Neural cell (in vitro differentiated cells): ENCODE data around the gene TMEM174. TPM values are rescaled to one million over a fixed set of nuclear protein-coding genes. Genes with fewer than 3 reads are reported as not detected.

ENCODE experiments used
- H2AFZ ChIP-seq: fragments of 200-600, 300-800 bp; sonication (generic), shearing (Covaris generic); 2 replicates; pipeline ENCODE4 v1.6.0; 2014; ENCODE audit warnings: low read depth, mild to moderate bottlenecking, antibody characterized with exemption, low read length, moderate library complexity
- H3F3A ChIP-seq: fragments of 200-600 bp; shearing (Covaris generic); 2 replicates; pipeline ENCODE4 v1.6.1; 2016; ENCODE audit warnings: mild to moderate bottlenecking, moderate library complexity, mixed read lengths, antibody characterized with exemption, low read length; ENCODE audit not compliant: insufficient read depth, poor library complexity, severe bottlenecking
- H3K27ac ChIP-seq: fragments of 200-600, 300-800 bp; sonication (generic), shearing (Covaris generic); 2 replicates; pipeline ENCODE4 v1.5.1; 2014; ENCODE audit warnings: mild to moderate bottlenecking, low read length, moderate library complexity
- H3K27me3 ChIP-seq: fragments of 300-800, 200-600 bp; sonication (generic), shearing (Covaris generic); 2 replicates; pipeline ENCODE4 v1.6.0; 2014; ENCODE audit warnings: mild to moderate bottlenecking, low read depth, low read length, moderate library complexity; ENCODE audit not compliant: insufficient read depth
- H3K36me3 ChIP-seq: fragments of 300-800, 200-600 bp; sonication (generic), shearing (Covaris generic); 2 replicates; pipeline ENCODE4 v1.5.1; 2014; ENCODE audit warnings: mild to moderate bottlenecking, antibody characterized with exemption, low read length, moderate library complexity; ENCODE audit not compliant: insufficient read depth
- H3K4me2 ChIP-seq: fragments of 300-800, 200-600 bp; sonication (generic), shearing (Covaris generic); 2 replicates; pipeline ENCODE4 v1.6.0; 2014; ENCODE audit warnings: mild to moderate bottlenecking, low read length
- H3K4me3 ChIP-seq: fragments of 300-800, 200-600 bp; sonication (generic), shearing (Covaris generic); 2 replicates; pipeline ENCODE4 v1.5.1; 2014; ENCODE audit warnings: mild to moderate bottlenecking, low read length, moderate library complexity
- H3K79me2 ChIP-seq: fragments of 200-600 bp; shearing (Covaris generic); replicated peaks from 2 replicates; pipeline ENCODE4 v1.6.0; 2014; ENCODE audit warnings: mild to moderate bottlenecking, low read length, moderate library complexity; ENCODE audit not compliant: insufficient read depth
- H3K9ac ChIP-seq: fragments of 300-800, 200-600 bp; sonication (generic), shearing (Covaris generic); 2 replicates; pipeline ENCODE4 v1.6.1; 2016; ENCODE audit warnings: mild to moderate bottlenecking, low read length, mixed read lengths
- H3K9me2 ChIP-seq: fragments of 200-600 bp; shearing (Covaris generic); 2 replicates; pipeline ENCODE4 v1.6.1; 2016; ENCODE audit warnings: mild to moderate bottlenecking, low read length, mixed read lengths; ENCODE audit not compliant: insufficient read depth
- H3K9me3 ChIP-seq: fragments of 200-600, 300-800 bp; sonication (generic), shearing (Covaris generic); 2 replicates; pipeline ENCODE4 v1.6.1; 2016; ENCODE audit warnings: mild to moderate bottlenecking, mixed run types, low read length, moderate library complexity, mixed read lengths
- H4K20me1 ChIP-seq: fragments of 200-600 bp; shearing (Covaris generic); 2 replicates; pipeline ENCODE4 v1.6.1; 2016; ENCODE audit warnings: mild to moderate bottlenecking, mixed run types; ENCODE audit not compliant: insufficient read depth
- EP300 ChIP-seq: fragments of 450-650 bp; conservative IDR thresholded peaks from 2 replicates; pipeline ENCODE4 v1.6.1; 2014; ENCODE audit warnings: antibody characterized with exemption, mild to moderate bottlenecking, moderate library complexity; ENCODE audit not compliant: poor library complexity, severe bottlenecking
- EZH2 ChIP-seq: fragments of 200-600, 300-800 bp; shearing (Covaris generic), sonication (generic); IDR thresholded peaks from 2 replicates; pipeline ENCODE4 v1.6.1; 2014; ENCODE audit warnings: antibody characterized with exemption, low read length, borderline replicate concordance, mild to moderate bottlenecking; ENCODE audit not compliant: insufficient read depth, poor library complexity, severe bottlenecking
- MXI1 ChIP-seq: fragments of 450-650 bp; conservative IDR thresholded peaks from 2 replicates; pipeline ENCODE4 v1.6.1; 2014; ENCODE audit warnings: antibody characterized with exemption, mild to moderate bottlenecking; ENCODE audit not compliant: poor library complexity, severe bottlenecking
- POLR2AphosphoS5 ChIP-seq: IDR thresholded peaks from 2 replicates; pipeline ENCODE4 v1.6.1; 2012
- RAD21 ChIP-seq: fragments of 450-650 bp; conservative IDR thresholded peaks from 2 replicates; pipeline ENCODE4 v1.6.1; 2014; ENCODE audit warnings: antibody characterized with exemption, mild to moderate bottlenecking, moderate library complexity
- SMC3 ChIP-seq: fragments of 450-650 bp; conservative IDR thresholded peaks from 2 replicates; pipeline ENCODE4 v1.6.1; 2014; ENCODE audit warnings: antibody characterized with exemption, mild to moderate bottlenecking, moderate library complexity; ENCODE audit not compliant: poor library complexity
- TAF1 ChIP-seq: IDR thresholded peaks from 2 replicates; pipeline ENCODE4 v1.6.1; 2012; ENCODE audit warnings: low read depth
- polyA plus RNA-seq: library from polyadenylated mRNA; depleted of rRNA; stranded (reverse); fragments of >200 nt; gene quantifications from 2 replicates; pipeline ENCODE4 v1.2.3, GENCODE V29; 2014
- TF ChIP-seq, protein P1 (sequence below): fragments of 450-650 bp; IDR thresholded peaks from 2 replicates; pipeline ENCODE4 v1.5.1; 2014; ENCODE audit warnings: antibody characterized with exemption, mild to moderate bottlenecking, moderate library complexity; ENCODE audit not compliant: poor library complexity, severe bottlenecking
- TF ChIP-seq, protein P2 (sequence below): IDR thresholded peaks from 2 replicates; pipeline ENCODE4 v1.6.1; 2012; ENCODE audit warnings: borderline replicate concordance

The TMEM174 gene
- polyA plus RNA-seq, 1 donor from 2014 or later, result not detected

DNA sequence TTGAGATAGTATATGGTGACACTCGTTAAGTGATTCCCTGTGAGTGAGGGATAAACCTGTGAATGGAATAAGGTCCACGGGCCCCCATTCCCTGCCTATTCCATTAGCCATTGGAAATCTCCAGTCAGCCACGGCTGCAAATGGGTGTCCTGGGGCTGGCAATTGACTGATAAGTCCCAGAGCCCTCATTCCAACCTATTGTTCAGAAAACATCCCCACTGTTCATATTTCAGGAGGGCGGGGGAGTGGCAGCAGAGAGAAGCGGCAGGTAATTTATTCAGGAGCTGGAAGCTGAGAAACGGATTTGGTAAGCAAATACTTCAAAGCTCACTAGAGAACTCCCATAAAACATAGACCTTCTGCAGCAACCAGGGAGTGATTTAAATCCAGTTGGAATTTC, 42.0 kb downstream of the TMEM174 start:
- Histone ChIP-seq H3K79me2 (no peaks in the 10 kb centered on the region), H3K9me3 (no peaks in the 10 kb centered on the region), H3K4me2 (no peak overlapping the region), H3K27ac (no peak overlapping the region), H3K9ac (no peak overlapping the region), H3K4me3 (no peak overlapping the region), H3K9me2 (no peaks in the 10 kb centered on the region), H2AFZ (no peak overlapping the region), H3F3A (no peaks in the 10 kb centered on the region), H3K27me3 (peaks cover 68% of the 10 kb centered on the region), H4K20me1 (no peaks in the 10 kb centered on the region), H3K36me3 (no peaks in the 10 kb centered on the region)
- TF ChIP-seq SMC3 (no peak), EP300 (no peak), RAD21 (no peak), TAF1 (no peak), EZH2 (no peak), POLR2AphosphoS5 (no peak), MXI1 (no peak)
- TF ChIP-seq, protein P1, sequence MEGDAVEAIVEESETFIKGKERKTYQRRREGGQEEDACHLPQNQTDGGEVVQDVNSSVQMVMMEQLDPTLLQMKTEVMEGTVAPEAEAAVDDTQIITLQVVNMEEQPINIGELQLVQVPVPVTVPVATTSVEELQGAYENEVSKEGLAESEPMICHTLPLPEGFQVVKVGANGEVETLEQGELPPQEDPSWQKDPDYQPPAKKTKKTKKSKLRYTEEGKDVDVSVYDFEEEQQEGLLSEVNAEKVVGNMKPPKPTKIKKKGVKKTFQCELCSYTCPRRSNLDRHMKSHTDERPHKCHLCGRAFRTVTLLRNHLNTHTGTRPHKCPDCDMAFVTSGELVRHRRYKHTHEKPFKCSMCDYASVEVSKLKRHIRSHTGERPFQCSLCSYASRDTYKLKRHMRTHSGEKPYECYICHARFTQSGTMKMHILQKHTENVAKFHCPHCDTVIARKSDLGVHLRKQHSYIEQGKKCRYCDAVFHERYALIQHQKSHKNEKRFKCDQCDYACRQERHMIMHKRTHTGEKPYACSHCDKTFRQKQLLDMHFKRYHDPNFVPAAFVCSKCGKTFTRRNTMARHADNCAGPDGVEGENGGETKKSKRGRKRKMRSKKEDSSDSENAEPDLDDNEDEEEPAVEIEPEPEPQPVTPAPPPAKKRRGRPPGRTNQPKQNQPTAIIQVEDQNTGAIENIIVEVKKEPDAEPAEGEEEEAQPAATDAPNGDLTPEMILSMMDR, result no peak
- TF ChIP-seq, protein P2, sequence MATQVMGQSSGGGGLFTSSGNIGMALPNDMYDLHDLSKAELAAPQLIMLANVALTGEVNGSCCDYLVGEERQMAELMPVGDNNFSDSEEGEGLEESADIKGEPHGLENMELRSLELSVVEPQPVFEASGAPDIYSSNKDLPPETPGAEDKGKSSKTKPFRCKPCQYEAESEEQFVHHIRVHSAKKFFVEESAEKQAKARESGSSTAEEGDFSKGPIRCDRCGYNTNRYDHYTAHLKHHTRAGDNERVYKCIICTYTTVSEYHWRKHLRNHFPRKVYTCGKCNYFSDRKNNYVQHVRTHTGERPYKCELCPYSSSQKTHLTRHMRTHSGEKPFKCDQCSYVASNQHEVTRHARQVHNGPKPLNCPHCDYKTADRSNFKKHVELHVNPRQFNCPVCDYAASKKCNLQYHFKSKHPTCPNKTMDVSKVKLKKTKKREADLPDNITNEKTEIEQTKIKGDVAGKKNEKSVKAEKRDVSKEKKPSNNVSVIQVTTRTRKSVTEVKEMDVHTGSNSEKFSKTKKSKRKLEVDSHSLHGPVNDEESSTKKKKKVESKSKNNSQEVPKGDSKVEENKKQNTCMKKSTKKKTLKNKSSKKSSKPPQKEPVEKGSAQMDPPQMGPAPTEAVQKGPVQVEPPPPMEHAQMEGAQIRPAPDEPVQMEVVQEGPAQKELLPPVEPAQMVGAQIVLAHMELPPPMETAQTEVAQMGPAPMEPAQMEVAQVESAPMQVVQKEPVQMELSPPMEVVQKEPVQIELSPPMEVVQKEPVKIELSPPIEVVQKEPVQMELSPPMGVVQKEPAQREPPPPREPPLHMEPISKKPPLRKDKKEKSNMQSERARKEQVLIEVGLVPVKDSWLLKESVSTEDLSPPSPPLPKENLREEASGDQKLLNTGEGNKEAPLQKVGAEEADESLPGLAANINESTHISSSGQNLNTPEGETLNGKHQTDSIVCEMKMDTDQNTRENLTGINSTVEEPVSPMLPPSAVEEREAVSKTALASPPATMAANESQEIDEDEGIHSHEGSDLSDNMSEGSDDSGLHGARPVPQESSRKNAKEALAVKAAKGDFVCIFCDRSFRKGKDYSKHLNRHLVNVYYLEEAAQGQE, result no peak

DNA sequence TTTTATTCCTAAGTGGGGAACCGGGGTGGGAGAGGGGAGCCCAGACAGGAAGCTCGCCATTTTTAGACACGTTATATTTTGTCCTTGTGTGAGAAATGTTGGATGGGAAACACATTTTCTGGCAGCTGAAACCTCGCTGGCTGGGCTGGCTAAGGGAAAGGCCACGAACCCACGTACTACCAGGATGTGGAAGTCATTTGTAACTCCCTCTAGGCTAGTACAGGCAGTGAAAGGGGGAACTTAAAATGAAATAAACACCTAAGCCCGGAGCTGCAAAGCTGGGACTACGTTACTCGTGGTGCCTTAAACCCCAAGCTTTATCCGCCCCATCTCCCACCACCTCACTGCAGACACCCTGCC, 42.5 kb downstream of the TMEM174 start:
- TF ChIP-seq TAF1 (no peak), EP300 (no peak), RAD21 (no peak), MXI1 (no peak), SMC3 (no peak)
- TF ChIP-seq, protein P2, result no peak
- TF ChIP-seq, protein P1, result no peak
- H3K9me2 ChIP-seq, result no peaks in the 10 kb centered on the region
- no peaks in the 10 kb centered on the region for H3F3A ChIP-seq
- H3K27ac ChIP-seq, result no peak overlapping the region
- H3K27me3 ChIP-seq, result peaks cover 73% of the 10 kb centered on the region
- H3K9ac ChIP-seq, result no peak overlapping the region
- H3K9me3 ChIP-seq, result no peaks in the 10 kb centered on the region
- no peak overlapping the region for H3K4me2 ChIP-seq
- no peaks in the 10 kb centered on the region for H4K20me1 ChIP-seq
- no peak overlapping the region for H2AFZ ChIP-seq
- peak overlapping the region; percentile 69 for H3K4me3 ChIP-seq
- no peaks in the 10 kb centered on the region for H3K36me3 ChIP-seq
- H3K79me2 ChIP-seq, result no peaks in the 10 kb centered on the region
